ENCODE measurements around the gene PRX. TPM values are rescaled to one million over a fixed set of nuclear protein-coding genes. Genes with fewer than 3 reads are reported as not detected.

Gene PRX
- total and polyA plus RNA-seq, 9 of the 15 experiments (the other 6 are each of a cell fraction or from before 2014, with no cell fraction given) = 0.65 to 3.5 (median 1.7) TPM; not detected in 2

DNA sequence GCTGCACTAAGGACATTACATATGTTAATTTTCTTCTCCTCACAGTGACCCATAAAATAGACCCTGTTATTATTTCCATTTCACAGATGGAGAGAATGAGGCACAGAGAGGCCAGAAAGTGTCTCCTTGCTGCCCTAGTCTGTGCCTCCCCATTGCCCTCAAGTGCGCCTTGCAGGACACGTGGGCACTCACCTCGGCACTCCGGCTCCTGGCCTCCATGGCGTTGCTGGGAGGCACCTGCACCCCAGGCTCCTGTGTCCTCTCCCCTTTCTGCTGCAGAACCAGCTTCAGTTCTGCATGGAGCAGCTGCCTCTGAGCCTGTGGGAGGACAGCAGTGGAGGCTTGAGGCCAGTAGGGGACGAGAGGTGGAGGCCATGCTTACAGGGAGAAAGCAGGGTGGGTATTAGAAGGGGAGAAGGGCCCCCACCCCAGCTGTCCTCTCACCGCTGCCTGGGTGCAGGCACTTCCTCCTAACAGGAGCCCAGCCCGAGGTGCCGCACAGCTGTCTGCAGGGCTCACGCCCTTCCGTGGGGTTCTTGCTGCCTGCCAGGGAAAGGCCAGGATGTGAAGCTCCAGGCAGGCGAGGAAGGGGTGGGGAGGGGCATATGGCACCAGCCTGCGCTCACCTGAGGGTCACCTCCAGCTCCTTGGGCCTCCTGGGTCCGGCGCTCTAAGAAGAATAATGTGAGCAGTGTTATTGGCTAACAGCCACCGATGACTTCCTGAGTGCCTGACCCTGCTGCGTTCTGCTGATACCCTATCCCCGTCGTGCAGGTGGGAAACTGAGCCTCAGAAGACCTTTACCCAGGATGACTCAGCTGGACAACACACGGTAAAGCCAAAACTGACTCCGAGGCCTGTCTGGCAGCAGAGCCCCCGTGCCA, 5.2 kb downstream of the PRX start (continued):
- TF ChIP-seq, protein P1, sequence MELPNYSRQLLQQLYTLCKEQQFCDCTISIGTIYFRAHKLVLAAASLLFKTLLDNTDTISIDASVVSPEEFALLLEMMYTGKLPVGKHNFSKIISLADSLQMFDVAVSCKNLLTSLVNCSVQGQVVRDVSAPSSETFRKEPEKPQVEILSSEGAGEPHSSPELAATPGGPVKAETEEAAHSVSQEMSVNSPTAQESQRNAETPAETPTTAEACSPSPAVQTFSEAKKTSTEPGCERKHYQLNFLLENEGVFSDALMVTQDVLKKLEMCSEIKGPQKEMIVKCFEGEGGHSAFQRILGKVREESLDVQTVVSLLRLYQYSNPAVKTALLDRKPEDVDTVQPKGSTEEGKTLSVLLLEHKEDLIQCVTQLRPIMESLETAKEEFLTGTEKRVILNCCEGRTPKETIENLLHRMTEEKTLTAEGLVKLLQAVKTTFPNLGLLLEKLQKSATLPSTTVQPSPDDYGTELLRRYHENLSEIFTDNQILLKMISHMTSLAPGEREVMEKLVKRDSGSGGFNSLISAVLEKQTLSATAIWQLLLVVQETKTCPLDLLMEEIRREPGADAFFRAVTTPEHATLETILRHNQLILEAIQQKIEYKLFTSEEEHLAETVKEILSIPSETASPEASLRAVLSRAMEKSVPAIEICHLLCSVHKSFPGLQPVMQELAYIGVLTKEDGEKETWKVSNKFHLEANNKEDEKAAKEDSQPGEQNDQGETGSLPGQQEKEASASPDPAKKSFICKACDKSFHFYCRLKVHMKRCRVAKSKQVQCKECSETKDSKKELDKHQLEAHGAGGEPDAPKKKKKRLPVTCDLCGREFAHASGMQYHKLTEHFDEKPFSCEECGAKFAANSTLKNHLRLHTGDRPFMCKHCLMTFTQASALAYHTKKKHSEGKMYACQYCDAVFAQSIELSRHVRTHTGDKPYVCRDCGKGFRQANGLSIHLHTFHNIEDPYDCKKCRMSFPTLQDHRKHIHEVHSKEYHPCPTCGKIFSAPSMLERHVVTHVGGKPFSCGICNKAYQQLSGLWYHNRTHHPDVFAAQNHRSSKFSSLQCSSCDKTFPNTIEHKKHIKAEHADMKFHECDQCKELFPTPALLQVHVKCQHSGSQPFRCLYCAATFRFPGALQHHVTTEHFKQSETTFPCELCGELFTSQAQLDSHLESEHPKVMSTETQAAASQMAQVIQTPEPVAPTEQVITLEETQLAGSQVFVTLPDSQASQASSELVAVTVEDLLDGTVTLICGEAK (IDR thresholded peaks at IDR 0.05) = no peak
- TF ChIP-seq, protein P1 (CRISPR knock-in tag; IDR thresholded peaks at IDR 0.05) = no peak
